ENCODE data around the gene HPS5. TPM values are rescaled to one million over a fixed set of nuclear protein-coding genes. Genes with fewer than 3 reads are reported as not detected.

Gene HPS5
- total RNA-seq, 3 donors from 2014 or later = 18.7 to 166 (median 57.0) TPM

GRCh38 chr11:18352581-18352980 is 30.6 kb upstream of the HPS5 start:
- H3K27me3 ChIP-seq = no peaks in the 10 kb centered on the region
- intact Hi-C loops (cut with DNase I; ENCODE audit: low total_unique reads) = no loop called here
- DNase-seq (ENCODE audit: low spot score in 2 of 2) = no peak
- no peak for TF ChIP-seq POLR2AphosphoS5 (IDR thresholded peaks at IDR 0.05)
- TF ChIP-seq POLR2A (IDR thresholded peaks at IDR 0.05) = no peak
- H3K9me3 ChIP-seq = no peaks in the 10 kb centered on the region
- no peak overlapping the region for H3K4me3 ChIP-seq
- H3K27ac ChIP-seq = no peak overlapping the region
- H3K36me3 ChIP-seq = no peaks in the 10 kb centered on the region
- no peaks in the 10 kb centered on the region for H3K4me1 ChIP-seq

- Histone ChIP-seq H3K36me3 (peaks cover 4% of the 10 kb centered on the region), H3K27ac (no peak overlapping the region), H3K27me3 (no peaks in the 10 kb centered on the region), H3K4me1 (no peaks in the 10 kb centered on the region), H3K9me3 (no peaks in the 10 kb centered on the region), H3K4me3 (no peak overlapping the region)
- intact Hi-C loops (cut with DNase I; ENCODE audit: low total_unique reads) = no loop called here
- TF ChIP-seq POLR2AphosphoS5 (IDR thresholded peaks at IDR 0.05) (no peak), POLR2A (IDR thresholded peaks at IDR 0.05) (no peak), CTCF (IDR thresholded peaks at IDR 0.05) (no peak)
- no peak for DNase-seq (ENCODE audit: low spot score in 2 of 2)
Observed at GRCh38 chr11:18347471-18348125, 25.7 kb upstream of the HPS5 start.

GRCh38 chr11:18332891-18333290 is 11.0 kb upstream of the HPS5 start:
- no peak for DNase-seq (ENCODE audit: low spot score in 2 of 2)
- intact Hi-C loops (cut with DNase I; ENCODE audit: low total_unique reads) = no loop called here
- no peak overlapping the region for H3K27ac ChIP-seq
- H3K4me3 ChIP-seq = no peak overlapping the region
- no peaks in the 10 kb centered on the region for H3K27me3 ChIP-seq
- H3K9me3 ChIP-seq = no peaks in the 10 kb centered on the region
- H3K4me1 ChIP-seq = no peaks in the 10 kb centered on the region
- TF ChIP-seq POLR2AphosphoS5 (IDR thresholded peaks at IDR 0.05) = no peak
- TF ChIP-seq CTCF (IDR thresholded peaks at IDR 0.05) = no peak
- no peak for TF ChIP-seq POLR2A (IDR thresholded peaks at IDR 0.05)
- no peaks in the 10 kb centered on the region for H3K36me3 ChIP-seq

- no peaks in the 10 kb centered on the region for H3K9me3 ChIP-seq
- no peak overlapping the region for H3K27ac ChIP-seq
- no peaks in the 10 kb centered on the region for H3K27me3 ChIP-seq
- H3K4me1 ChIP-seq = no peaks in the 10 kb centered on the region
- intact Hi-C loops (cut with DNase I; ENCODE audit: low total_unique reads) = no loop called here
- no peak overlapping the region for H3K4me3 ChIP-seq
- no peak for DNase-seq (ENCODE audit: low spot score in 2 of 2)
- H3K36me3 ChIP-seq = no peaks in the 10 kb centered on the region
- no peak for TF ChIP-seq CTCF (IDR thresholded peaks at IDR 0.05)
- TF ChIP-seq POLR2AphosphoS5 (IDR thresholded peaks at IDR 0.05) = no peak
- no peak for TF ChIP-seq POLR2A (IDR thresholded peaks at IDR 0.05)
Observed at GRCh38 chr11:18332302-18332701, 10.4 kb upstream of the HPS5 start.

- H3K4me3 ChIP-seq = no peak overlapping the region
- H3K9me3 ChIP-seq = no peaks in the 10 kb centered on the region
- no peaks in the 10 kb centered on the region for H3K36me3 ChIP-seq
- no peaks in the 10 kb centered on the region for H3K27me3 ChIP-seq
- no peak overlapping the region for H3K27ac ChIP-seq
- DNase-seq (ENCODE audit: low spot score in 2 of 2) = no peak
- TF ChIP-seq CTCF (IDR thresholded peaks at IDR 0.05) (no peak), POLR2AphosphoS5 (IDR thresholded peaks at IDR 0.05) (no peak)
- H3K4me1 ChIP-seq = no peaks in the 10 kb centered on the region
- intact Hi-C loops (cut with DNase I; ENCODE audit: low total_unique reads) = no loop called here
Observed at GRCh38 chr11:18330921-18331320, 9.0 kb upstream of the HPS5 start.

Data from breast epithelium (tissue), 4 donors.